NCI-H2196 treated with DMSO at 0.1 percent for 48 hours (cell line): ENCODE measurements around the gene CYP2S1.
A peak's percentile ranks its signal among the peaks of the same experiment; 100 is the strongest.
"Not testable (repeated sequence)": the region's sequence is repeated elsewhere in the genome, so short reads cannot be mapped to it uniquely, and the experiment has no call there.

Source experiments
- DNase-seq: peaks from one replicate; lab custom pipeline; 2025; ENCODE audit not compliant: unreplicated experiment; lab: John Stamatoyannopoulos, UW

CYP2S1 gene, protein sequence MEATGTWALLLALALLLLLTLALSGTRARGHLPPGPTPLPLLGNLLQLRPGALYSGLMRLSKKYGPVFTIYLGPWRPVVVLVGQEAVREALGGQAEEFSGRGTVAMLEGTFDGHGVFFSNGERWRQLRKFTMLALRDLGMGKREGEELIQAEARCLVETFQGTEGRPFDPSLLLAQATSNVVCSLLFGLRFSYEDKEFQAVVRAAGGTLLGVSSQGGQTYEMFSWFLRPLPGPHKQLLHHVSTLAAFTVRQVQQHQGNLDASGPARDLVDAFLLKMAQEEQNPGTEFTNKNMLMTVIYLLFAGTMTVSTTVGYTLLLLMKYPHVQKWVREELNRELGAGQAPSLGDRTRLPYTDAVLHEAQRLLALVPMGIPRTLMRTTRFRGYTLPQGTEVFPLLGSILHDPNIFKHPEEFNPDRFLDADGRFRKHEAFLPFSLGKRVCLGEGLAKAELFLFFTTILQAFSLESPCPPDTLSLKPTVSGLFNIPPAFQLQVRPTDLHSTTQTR

DNA sequence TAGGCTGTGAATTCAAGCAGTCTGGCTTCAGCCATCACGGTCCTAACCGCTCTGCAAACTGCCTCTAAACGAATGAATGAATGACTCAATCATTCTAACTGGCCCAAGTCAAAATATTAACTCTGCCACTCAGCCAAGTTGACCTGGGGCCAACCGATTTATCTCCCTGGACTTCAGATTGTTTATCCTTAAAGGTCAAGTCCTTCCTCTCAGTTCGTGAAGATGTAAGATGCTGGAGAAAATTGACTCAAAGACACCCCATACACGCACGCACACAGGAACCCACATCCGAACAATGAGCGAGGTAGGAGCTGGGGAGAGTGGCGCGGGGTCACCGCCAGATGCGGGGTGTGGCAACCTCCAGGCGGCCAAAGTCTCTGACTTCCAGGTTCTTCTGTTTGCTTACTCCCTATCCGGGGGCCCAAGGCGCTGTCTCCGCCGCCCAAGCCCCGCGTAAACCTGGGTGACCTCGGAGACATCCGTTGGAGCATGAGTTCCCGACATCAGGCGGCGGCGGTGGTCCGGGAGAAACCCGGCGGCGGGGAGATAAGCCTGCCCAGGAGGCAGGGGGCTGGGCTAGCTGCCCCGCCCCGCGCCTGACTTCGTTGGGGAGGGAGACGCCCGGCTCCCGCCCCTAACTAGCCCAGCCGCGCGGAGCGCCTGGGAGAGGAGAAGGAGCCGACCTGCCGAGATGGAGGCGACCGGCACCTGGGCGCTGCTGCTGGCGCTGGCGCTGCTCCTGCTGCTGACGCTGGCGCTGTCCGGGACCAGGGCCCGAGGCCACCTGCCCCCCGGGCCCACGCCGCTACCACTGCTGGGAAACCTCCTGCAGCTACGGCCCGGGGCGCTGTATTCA lies at the start of gene CYP2S1:
TSS of gene CYP2S1 (plus strand) at position 646 of the 856 bp plus-strand sequence. CDS start at position 692, 46 bp downstream.
- DNase-seq, result no peak

DNA sequence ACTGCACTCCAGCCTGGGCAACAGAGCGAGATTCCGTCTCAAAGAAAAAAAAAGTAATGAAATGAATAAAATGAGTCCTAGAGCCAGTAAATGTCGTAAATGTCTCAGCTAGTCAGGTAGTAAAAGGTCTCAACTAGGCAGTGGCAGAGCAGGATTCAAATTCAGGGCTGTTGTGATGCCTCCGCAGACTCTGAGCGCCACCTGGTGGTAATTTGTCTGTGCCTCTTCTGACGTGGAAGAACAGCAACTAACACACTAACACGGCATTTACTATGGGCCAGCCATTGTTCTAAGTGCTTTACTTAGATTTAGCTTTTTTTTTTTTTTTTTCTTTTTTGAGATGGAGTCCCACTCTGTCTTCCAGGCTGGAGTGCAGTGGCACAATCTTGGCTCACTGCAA lies 48.6 kb upstream of the CYP2S1 start:
- DNase-seq, result peak; percentile 14

DNA sequence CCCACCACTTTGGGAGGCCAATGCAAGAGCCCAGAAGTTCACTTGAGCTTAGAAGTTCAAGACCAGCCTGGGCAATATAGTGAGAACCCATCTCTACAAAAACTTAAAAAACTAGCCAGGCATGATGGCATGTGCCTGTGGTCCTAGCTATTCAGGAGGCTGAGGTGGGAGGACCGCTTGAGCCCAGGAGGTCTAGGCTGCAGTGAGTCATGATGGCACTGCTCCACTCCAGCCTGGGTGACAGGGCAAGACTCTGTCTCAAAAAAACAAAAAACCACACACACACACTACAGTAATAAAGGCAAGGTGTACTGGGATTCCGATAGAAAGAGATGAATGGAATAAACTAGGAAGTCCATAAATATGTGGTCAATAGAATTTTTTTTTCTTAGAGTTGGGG lies 43.2 kb upstream of the CYP2S1 start:
- no peak for DNase-seq

DNA sequence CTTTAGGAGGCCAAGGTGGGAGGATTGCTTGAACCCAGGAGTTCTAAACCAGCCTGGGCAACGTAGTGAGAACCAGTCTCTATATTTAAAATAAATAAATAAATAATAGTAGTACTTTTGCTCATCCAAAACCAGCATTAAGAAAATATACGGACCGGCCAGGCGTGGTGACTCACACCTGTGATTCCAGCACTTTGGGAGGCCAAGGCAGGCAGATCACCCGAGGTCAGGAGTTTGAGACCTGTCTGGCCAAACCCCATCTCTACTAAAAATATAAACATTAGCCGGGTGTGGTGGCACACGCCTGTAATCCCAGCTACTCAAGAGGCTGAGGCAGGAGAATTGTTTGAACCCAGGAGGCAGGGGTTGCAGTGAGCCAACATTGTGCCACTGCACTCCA lies 42.0 kb upstream of the CYP2S1 start:
- DNase-seq, result not testable (repeated sequence)

DNA sequence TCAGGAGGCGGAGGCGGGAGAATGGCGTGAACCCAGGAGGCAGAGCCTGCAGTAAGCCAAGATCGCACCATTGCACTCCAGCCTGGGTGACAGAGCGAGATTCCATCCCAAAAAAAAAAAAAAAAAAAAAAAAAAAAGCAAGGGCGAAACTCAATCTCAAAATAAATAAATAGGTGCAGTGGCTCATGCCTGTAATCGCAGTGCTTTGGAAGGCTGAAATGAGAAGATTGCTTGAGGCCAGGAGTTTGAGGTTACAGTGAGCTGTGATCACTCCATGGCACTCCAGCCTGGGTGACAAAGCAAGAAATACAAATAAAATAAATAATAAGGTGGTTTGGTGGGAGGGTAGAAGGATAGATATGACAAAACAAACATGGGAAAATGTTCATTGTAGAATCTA lies 39.0 kb upstream of the CYP2S1 start:
- DNase-seq, result no peak

DNA sequence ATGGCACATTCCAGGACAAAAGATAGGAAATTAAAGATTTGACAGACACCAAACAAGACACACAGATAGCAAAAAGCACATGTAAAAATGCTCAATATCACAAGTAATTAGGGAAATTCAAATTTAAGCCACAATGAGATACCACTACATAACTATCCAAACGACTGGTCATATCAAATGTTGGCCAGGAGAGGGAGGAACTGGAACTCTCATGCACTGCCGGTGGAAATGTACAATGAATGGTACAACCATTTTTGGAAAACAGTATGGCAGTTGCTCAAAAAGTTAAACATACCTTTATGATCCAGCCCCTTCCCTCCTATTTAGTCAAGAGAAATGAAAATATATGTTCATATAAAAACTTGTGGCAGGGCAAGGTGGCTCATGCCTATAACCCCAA lies 36.8 kb upstream of the CYP2S1 start:
- DNase-seq, result no peak

DNA sequence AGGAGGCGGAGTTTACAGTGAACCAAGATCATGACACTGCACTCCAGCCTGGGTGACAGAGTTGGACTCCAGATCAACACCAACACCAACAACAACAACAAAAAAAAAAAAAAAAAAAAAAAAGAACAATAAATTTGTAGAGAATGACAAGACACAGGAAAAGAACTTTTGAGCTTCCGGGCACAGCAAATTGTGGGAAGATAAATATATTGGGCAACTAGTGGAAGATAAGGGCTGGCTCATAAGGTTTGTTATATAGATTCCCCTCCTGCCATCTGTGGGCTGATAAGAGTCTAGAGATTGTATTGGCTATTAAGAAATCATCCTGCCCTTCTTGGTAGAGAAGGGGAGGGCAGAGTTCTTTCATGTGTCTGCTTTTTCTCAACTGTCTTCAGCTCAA lies 33.1 kb upstream of the CYP2S1 start:
- no peak for DNase-seq

DNA sequence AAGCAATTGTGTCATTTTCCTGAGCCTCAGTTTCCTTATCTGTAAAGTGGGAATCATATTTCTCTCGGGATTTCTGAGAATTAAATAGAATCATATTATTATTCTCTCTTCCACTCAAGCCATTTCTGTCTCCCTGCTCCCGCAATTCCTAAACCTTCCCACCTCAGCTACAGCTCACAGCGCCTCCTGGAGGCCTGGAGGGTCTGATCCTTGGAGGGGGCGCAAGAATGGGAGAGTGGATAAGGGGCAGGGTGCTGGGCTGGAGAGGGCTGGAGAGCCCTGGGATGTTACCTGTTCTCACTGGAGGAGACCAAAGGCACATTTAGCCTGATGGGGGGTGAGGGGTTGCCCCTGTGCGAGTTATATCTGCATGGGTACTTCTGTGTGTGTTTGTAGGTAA lies 31.1 kb upstream of the CYP2S1 start:
- DNase-seq, result no peak

DNA sequence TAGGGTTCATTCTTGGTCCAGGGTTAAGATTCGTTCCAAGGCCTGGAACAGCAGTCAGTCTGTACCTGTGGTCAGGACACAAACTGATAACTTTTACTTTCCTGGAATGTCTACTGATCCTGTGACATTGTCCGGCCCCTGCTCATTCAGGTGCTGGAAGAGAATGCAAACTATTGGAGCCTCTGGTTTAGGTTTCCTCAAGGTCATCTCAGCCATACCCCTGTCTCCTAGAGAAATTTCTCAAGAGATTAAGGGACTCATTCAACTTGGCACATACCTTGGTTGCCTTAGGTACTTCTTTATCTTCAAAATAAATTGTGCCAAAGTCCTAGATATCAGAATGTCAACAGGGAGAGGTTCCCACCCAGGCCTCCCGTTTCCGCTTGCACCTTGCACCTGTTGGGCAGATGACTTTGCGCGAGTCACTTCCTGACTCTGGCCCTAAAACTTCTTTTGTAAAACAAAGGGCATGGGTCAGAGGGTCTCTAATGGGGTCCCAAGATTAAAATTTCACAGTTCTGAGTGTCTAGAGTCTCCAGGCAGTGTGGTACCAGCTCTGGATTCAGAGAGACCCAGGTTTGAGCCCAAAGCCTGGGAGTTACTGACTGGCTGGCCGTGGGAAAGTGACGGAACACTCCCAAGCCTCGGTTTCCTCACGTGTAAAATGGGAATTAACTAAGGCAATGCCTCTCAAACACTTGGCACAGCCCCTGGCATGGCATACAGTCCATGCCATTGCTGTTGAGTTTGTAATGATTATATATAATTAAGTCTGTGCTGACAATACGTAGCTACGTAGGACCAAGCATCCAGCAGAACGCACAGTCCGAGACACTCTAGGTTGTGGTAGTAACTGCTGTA lies 25.8 kb upstream of the CYP2S1 start:
- no peak for DNase-seq

DNA sequence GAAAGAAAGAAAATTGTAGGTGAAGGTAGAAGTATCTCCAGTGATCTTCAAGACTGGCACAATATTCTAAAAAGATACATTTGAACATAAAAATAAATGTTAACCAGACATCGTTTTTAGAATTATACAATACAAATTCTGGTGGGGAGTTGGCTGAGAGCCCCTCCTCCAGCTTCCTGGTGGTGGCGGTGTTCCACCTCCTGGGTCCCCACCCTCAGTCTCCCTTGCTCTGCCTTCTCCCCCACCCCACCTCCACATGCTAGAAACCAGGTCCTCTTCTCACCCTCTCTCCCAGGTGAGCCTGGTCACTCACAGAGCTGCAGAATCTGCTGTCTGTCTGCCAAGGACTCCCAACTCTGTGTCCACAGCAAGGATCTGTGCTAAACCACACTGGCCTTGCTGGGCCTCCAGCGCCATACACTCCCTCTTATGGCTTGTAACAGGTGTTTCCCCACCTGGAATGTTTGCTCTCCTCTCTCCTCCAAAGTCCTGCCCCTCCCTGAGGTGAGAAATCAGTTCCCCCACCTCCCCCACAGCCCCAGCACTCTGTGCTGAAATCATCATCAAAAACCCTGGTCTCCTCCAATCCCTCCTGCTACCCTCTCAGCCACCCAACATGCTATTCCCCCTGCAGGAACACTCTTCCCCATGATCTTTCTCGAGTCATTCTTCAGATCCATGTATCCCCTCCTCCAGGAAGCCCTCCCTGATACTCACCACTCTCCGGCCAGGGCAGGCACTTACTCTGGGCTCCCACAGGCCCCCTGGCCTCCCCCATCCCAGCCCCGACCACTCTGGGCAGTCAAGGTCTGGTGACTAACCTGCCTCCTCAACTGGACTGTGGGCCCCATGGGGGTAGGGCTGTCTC lies 20.5 kb upstream of the CYP2S1 start:
- no peak for DNase-seq

DNA sequence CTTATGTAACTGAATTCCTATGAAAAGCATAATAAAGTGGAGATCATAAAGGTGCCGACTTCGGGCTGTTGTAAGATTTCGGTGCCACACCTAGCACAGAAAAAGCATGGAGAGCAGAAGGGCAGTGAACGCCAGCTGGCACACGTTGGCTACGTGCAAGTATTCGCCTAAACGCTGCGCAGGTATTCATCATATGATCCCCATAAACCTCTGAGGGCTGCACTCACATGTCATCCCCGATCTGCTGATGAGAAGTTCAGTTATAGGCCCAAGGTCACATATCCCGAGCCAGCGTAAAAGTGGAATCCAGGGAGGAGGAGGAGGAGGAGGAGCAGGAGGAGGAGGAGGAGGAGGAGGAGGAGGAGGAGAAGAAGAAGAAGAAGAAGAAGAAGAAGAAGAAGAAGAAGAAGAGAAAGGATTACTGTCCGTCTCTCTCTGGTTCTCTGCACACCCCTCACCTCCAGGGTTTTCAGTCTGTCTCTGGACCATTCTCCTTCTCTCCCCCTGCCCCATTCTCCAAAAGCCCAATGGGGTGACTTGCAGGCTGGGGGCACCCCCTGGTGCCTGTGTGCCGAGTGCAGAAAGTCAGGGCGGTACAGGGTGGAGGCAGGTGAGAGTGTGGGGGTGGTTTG lies 18.6 kb upstream of the CYP2S1 start:
- no peak for DNase-seq

DNA sequence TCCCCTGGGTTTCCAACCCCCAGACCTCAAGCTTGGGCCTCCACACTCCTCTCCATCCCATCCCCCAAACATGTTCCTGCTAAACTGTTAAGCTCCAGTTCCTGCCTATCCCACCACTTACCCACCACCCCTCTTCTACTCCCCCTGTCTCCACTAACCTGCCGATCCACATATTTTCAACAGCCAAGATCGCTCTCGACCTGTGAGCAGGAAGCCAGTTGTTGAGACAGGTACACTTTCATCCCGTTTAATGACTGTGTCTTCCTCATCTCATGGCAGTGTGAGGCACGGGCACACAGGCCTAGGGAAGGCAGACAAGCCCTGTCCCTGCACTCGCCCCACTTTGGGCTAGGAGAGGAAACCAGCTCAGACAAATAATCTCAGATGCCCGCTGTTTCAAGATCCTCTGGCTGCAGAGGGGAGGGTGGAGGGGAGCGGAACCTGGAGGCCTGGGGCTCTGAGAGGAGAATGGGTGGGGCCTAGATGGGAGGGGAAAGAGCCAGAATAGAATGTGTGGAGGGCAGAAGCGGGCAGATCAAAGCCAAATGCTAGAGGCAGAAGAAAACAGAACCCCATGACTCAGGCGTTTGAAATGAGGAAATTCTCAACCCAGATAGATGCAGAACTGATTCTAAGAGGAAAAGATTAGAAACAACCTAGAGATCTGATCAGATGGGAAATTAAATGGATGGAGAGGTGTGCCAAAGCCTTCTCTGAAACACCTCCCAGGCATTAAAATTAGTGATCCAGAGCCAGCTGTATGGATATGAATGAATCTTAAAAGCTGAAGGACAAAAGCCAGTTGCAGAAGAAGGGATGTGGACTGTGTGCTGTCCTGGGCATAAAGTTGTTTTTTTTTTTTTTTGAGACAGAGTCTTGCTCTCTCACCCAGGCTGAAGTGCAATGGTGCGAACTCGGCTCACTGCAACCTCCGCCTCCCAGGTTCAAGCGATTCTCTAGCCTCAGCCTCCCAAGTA lies 16.9 kb upstream of the CYP2S1 start:
- no peak for DNase-seq

DNA sequence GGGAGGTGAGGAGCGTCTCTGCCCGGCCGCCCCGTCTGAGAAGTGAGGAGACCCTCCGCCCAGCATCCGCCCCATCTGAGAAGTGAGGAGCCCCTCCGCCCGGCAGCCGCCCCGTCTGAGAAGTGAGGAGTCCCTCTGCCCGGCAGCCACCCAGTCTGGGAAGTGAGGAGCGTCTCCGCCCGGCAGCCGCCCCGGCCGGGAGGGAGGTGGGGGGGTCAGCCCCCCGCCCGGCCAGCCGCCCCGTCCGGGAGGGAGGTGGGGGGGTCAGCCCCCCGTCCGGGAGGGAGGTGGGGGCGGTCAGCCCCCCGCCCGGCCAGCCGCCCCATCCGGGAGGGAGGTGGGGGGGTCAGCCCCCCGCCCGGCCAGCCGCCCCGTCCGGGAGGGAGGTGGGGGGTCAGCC lies 12.8 kb upstream of the CYP2S1 start:
- not testable (repeated sequence) for DNase-seq

DNA sequence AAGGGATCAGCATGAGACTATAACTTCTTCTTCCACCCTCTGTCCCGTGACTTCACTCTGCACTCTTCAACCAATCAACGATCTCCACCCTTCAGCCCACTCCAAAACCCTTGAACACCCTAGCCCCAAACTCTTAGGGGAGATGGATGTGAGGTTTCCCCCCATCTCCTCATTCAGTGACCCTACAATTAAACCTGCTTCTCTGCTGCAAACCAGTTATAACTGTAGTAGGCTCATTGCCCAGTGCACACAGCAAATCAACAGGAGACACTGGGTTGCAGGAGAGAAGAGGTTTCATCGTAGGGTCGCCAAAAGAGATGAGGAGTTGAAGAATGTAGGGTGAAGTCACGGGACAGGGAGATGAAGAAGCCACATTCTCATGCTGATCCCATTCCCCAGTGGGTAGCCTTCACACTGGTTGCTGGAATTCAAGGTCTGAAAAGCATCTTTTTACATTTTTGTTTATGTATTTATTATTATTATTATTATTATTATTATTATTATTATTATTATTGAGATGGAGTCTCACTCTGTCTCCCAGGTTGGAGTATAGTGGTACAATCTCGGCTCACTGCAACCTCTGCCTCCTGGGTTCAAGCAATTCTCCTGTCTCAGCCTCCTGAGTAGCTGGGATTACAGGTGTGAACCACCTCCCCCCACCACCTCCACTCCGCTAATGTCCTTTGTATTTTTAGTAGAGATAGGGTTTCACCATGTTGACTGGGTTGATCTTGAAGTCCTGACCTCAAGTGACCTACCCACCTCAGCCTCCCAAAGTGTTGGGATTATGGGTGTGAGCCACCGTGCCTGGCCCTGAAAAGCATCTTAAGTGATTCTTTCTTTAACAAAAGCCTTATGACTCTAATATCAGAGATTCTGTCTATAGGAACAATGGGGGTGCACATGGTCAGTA lies 5.8 kb upstream of the CYP2S1 start:
- no peak for DNase-seq

DNA sequence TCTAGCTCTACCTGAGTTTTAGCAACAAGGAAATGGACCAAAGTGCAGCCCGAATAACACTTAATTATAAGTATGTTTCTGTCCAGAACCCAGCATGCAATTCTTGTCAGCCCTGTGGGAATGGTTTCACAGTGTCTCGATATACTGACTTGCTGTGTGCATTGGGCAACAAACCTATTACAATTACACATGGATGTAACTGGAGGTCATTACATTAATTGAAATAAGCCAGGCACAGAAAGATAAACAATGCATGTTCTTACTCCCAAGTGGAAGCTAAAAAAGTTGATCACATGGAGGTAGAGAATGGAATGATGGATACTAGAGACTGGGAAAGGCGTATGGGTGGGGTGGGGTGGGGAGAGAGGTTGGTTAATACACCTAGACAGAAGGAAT lies 5.1 kb upstream of the CYP2S1 start:
- no peak for DNase-seq

DNA sequence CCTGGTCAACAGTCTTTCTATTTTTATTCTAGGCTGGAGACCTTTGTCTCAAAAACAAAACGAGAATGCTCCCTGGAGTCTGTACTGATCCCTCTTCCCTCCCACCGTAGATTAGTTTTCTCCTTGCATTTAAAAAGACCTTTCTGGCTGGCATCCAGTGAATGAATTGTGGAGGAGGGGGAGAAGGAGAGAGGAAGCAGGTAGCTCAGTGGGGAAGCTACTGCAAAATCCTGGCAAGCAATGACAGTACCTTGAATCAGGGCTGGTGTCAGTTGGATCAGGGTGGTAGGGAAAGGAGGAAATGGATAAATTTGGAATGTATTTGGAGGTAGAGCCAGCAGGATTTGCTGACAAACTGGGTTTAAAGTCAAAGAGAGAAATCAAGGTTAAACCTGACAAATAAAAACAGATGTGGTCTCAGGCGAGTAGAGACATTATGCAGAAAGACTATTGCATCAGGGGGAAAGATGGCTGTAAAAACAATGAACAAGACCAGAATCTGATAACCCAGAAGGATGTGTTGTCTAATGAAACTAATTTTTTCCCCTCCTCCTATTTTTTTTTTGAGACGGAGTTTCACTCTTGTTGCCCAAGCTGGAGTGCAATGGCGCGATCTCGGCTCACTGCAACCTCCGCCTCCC lies 3.5 kb upstream of the CYP2S1 start:
- no peak for DNase-seq
